Body of pancreas (tissue), 4 donors: ENCODE measurements around the gene TMPRSS11B.

Experiments
- POLR2A ChIP-seq, 3 donors: fragments of 450-650 bp; IDR thresholded peaks; one replicate each; pipeline ENCODE4 v1.6.1; 2016; ENCODE audit warnings: antibody characterized with exemption in 3 of 3, mild to moderate bottlenecking in 2 of 3
- TF ChIP-seq, protein P1 (sequence below), 7 experiments: fragments of 450-650 bp in 4 of 7; fragments of 200-600 bp in 3 of 7; sonication (generic) in 3 of 7; IDR thresholded peaks; one replicate each; pipeline ENCODE4 v1.5.1; 2016 to 2019; ENCODE audit warnings: antibody characterized with exemption in 7 of 7

- TF ChIP-seq, protein P1, sequence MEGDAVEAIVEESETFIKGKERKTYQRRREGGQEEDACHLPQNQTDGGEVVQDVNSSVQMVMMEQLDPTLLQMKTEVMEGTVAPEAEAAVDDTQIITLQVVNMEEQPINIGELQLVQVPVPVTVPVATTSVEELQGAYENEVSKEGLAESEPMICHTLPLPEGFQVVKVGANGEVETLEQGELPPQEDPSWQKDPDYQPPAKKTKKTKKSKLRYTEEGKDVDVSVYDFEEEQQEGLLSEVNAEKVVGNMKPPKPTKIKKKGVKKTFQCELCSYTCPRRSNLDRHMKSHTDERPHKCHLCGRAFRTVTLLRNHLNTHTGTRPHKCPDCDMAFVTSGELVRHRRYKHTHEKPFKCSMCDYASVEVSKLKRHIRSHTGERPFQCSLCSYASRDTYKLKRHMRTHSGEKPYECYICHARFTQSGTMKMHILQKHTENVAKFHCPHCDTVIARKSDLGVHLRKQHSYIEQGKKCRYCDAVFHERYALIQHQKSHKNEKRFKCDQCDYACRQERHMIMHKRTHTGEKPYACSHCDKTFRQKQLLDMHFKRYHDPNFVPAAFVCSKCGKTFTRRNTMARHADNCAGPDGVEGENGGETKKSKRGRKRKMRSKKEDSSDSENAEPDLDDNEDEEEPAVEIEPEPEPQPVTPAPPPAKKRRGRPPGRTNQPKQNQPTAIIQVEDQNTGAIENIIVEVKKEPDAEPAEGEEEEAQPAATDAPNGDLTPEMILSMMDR (IDR thresholded peaks at IDR 0.05), result no peak
- TF ChIP-seq POLR2A (IDR thresholded peaks at IDR 0.05), result no peak
Observed at GRCh38 chr4:68180849-68181526, 64.5 kb downstream of the TMPRSS11B start.
